ENCODE data around the gene TMEM183A. TPM values are rescaled to one million over a fixed set of nuclear protein-coding genes. Genes with fewer than 3 reads are reported as not detected.

Gene TMEM183A
- total and polyA plus RNA-seq, 2 of the 4 experiments (the other 2 are of a cell fraction) = 56.8 to 63.1 TPM

DNA sequence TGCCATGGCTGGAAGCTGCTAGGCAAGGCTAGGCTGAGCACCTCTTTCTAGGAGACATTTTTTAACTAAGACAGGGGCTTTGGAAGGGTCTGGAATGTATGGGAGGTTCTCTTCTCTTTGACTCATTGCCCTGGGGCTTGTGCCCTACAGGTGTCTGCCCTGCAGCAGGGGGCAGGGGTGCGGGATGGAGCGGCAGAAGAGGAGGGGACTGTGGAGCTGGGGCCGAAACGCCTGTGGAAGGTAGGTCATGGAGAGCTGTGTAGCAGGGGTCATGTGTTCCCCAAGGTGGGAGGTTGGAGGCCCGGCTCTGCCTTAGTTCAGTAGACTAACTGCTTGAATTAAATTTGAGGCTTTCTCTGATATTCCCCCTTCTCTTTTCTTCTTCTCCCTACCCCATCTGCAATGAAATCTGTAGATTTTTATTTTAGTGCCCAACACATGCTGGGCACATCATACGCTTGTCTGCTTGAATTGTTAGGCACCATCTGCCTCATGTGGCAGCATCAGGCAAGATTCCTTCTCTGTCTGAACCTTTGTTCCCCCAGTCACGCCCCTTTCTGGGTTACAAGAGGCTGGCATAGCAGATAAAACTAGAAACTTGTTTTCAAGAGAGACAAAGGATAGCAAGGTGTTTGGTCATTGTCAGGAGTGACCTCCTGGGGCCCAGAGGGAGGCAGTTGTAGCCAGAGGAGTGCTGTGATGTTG is 37.5 kb downstream of the TMEM183A start:
- no peak overlapping the region for H2BK20ac ChIP-seq (ENCODE audit: low read depth, low read length)
- WGBS, 2 experiments (ENCODE audit: extremely low coverage in 2 of 2, insufficient read length in 1 of 2) = 80% methylated on average over 2 of the region's 7 CpGs; no CpG with 5 or more reads in 1 of the 2 experiments
- H2AK9ac ChIP-seq (replicated peaks; ENCODE audit: low read depth, low read length, poor library complexity) = no peak overlapping the region
- dilution Hi-C loops (cut with HindIII; ENCODE audit: low sequenced_read_pairs, unreplicated experiment) (no loop called here), intact Hi-C loops (cut with micrococcal nuclease) (no loop called here), in situ Hi-C loops (cut with MboI; ENCODE audit: low sequenced_read_pairs) (no loop called here)
- H4K5ac ChIP-seq (ENCODE audit: low read depth, low read length) = no peak overlapping the region
- no TSS peak for BruUV-seq (replicated peaks)
- H4K8ac ChIP-seq (ENCODE audit: low read depth in 2 of 2, low read length in 2 of 2) = no peak overlapping the region
- H3K4me2 ChIP-seq (ENCODE audit: low read depth, low read length) = no peak overlapping the region
- no peak overlapping the region for H3K4me3 ChIP-seq (ENCODE audit: insufficient read depth, low read depth, low read length)
- H3K4ac ChIP-seq (ENCODE audit: low read depth, low read length) = no peak overlapping the region
- peaks cover 14% of the 10 kb centered on the region for H3K4me1 ChIP-seq (ENCODE audit: control insufficient read depth, insufficient read depth, low read length)
- no peak overlapping the region for H2BK15ac ChIP-seq (ENCODE audit: low read depth, low read length)
- H2BK5ac ChIP-seq (ENCODE audit: low read depth, low read length, poor library complexity, severe bottlenecking) = no peak overlapping the region
- H3K56ac ChIP-seq (ENCODE audit: extremely low read depth, insufficient read depth, low read length) = no peak overlapping the region
- no peak overlapping the region for H3K14ac ChIP-seq (replicated peaks; ENCODE audit: low read depth, low read length)
- H3K36me3 ChIP-seq (ENCODE audit: control insufficient read depth, insufficient read depth, low read length) = peaks cover 18% of the 10 kb centered on the region
- no peaks in the 10 kb centered on the region for H3K9me3 ChIP-seq (ENCODE audit: control insufficient read depth, insufficient read depth, low read length)
- peaks cover 3% of the 10 kb centered on the region for H4K20me1 ChIP-seq (ENCODE audit: insufficient read depth, low read length)
- no peak overlapping the region for H3K27ac ChIP-seq (ENCODE audit: insufficient read depth, low read length)
- ATAC-seq (ENCODE audit: low read depth) = no peak
- ChIA-PET CTCF (no interaction called here), POLR2A (ENCODE audit: unreplicated experiment) (no interaction called here)
- no peak for DNase-seq
- no peak overlapping the region for H4K91ac ChIP-seq (ENCODE audit: insufficient read depth, low read depth, low read length)
- H3K23ac ChIP-seq (ENCODE audit: low read depth, low read length) = no peak overlapping the region
- H3K18ac ChIP-seq (ENCODE audit: low read depth, low read length) = no peak overlapping the region
- peaks cover 0 to 7% of the 10 kb centered on the region in 2 experiments; a peak in 1 of 4 replicates for H3K79me1 ChIP-seq (ENCODE audit: low read depth in 1 of 2, low read length in 2 of 2)
- H2AFZ ChIP-seq (replicated peaks; ENCODE audit: low read length, poor library complexity) = no peak overlapping the region
- no peak overlapping the region for H2AK5ac ChIP-seq (ENCODE audit: low read depth, low read length)
- peaks cover 6% of the 10 kb centered on the region for H3K9me1 ChIP-seq (ENCODE audit: insufficient read depth, low read length)
- TF ChIP-seq BHLHE40 (IDR thresholded peaks at IDR 0.05; ENCODE audit: low read depth, low read length) = no peak
- no peak for TF ChIP-seq MAFK (IDR thresholded peaks at IDR 0.05; ENCODE audit: low read depth, low read length)
- TF ChIP-seq POLR2A (IDR thresholded peaks at IDR 0.05; ENCODE audit: low read depth, low read length) = no peak
- no peak for TF ChIP-seq SMC3 (IDR thresholded peaks at IDR 0.05; ENCODE audit: low read depth, low read length)
- TF ChIP-seq RCOR1 (IDR thresholded peaks at IDR 0.05; ENCODE audit: insufficient replicate concordance, low read length) = no peak
- TF ChIP-seq, protein P1, sequence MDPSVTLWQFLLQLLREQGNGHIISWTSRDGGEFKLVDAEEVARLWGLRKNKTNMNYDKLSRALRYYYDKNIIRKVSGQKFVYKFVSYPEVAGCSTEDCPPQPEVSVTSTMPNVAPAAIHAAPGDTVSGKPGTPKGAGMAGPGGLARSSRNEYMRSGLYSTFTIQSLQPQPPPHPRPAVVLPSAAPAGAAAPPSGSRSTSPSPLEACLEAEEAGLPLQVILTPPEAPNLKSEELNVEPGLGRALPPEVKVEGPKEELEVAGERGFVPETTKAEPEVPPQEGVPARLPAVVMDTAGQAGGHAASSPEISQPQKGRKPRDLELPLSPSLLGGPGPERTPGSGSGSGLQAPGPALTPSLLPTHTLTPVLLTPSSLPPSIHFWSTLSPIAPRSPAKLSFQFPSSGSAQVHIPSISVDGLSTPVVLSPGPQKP (IDR thresholded peaks at IDR 0.05; ENCODE audit: borderline replicate concordance, low read depth, low read length) = no peak
- no peak for TF ChIP-seq FOS (IDR thresholded peaks at IDR 0.05; ENCODE audit: low read depth, low read length)
- TF ChIP-seq, protein P2, sequence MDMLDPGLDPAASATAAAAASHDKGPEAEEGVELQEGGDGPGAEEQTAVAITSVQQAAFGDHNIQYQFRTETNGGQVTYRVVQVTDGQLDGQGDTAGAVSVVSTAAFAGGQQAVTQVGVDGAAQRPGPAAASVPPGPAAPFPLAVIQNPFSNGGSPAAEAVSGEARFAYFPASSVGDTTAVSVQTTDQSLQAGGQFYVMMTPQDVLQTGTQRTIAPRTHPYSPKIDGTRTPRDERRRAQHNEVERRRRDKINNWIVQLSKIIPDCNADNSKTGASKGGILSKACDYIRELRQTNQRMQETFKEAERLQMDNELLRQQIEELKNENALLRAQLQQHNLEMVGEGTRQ (IDR thresholded peaks at IDR 0.05; ENCODE audit: low read depth, low read length) = no peak
- TF ChIP-seq RFX5 (IDR thresholded peaks at IDR 0.05; ENCODE audit: low read depth, low read length) = no peak
- no peak overlapping the region for H3K9ac ChIP-seq (ENCODE audit: low read depth, low read length)
- no peaks in the 10 kb centered on the region for H3K27me3 ChIP-seq (ENCODE audit: control insufficient read depth, insufficient read depth, low read length)
- no peak overlapping the region for H2BK120ac ChIP-seq (ENCODE audit: low read depth, low read length)
